ENCODE results near the gene MTG2. TPM values are rescaled to one million over a fixed set of nuclear protein-coding genes. Genes with fewer than 3 reads are reported as not detected.

The MTG2 gene
- total RNA-seq, 1 donor from 2014 or later: 45.4 TPM

- Mint-ChIP-seq H3K4me1 (ENCODE audit: low read depth) (peaks cover 10% of the 10 kb centered on the region), H3K27ac (no peak overlapping the region), H3K9me3 (no peaks in the 10 kb centered on the region), H3K36me3 (ENCODE audit: low read depth) (peaks cover 6% of the 10 kb centered on the region), H3K27me3 (ENCODE audit: insufficient read depth) (no peaks in the 10 kb centered on the region), H3K4me3 (no peak overlapping the region)
- intact Hi-C loops (cut with micrococcal nuclease): no loop called here
- no peak for DNase-seq (ENCODE audit: low spot score)
Measured at GRCh38 chr20:62244644-62245108, 61.8 kb downstream of the MTG2 start.

GRCh38 chr20:62245911-62246280 lies 63.1 kb downstream of the MTG2 start:
- Mint-ChIP-seq H3K9me3 (no peaks in the 10 kb centered on the region), H3K4me3 (no peak overlapping the region), H3K27me3 (ENCODE audit: insufficient read depth) (no peaks in the 10 kb centered on the region), H3K36me3 (ENCODE audit: low read depth) (peaks cover 6% of the 10 kb centered on the region), H3K27ac (no peak overlapping the region), H3K4me1 (ENCODE audit: low read depth) (peaks cover 10% of the 10 kb centered on the region)
- DNase-seq (ENCODE audit: low spot score): no peak
- intact Hi-C loops (cut with micrococcal nuclease): no loop called here

GRCh38 chr20:62246431-62246830 lies 63.6 kb downstream of the MTG2 start:
- Mint-ChIP-seq H3K4me1 (ENCODE audit: low read depth) (peaks cover 8% of the 10 kb centered on the region), H3K9me3 (no peaks in the 10 kb centered on the region), H3K27me3 (ENCODE audit: insufficient read depth) (no peaks in the 10 kb centered on the region), H3K27ac (no peak overlapping the region), H3K36me3 (ENCODE audit: low read depth) (peaks cover 6% of the 10 kb centered on the region), H3K4me3 (no peak overlapping the region)
- intact Hi-C loops (cut with micrococcal nuclease): no loop called here
- DNase-seq (ENCODE audit: low spot score): no peak

DNA sequence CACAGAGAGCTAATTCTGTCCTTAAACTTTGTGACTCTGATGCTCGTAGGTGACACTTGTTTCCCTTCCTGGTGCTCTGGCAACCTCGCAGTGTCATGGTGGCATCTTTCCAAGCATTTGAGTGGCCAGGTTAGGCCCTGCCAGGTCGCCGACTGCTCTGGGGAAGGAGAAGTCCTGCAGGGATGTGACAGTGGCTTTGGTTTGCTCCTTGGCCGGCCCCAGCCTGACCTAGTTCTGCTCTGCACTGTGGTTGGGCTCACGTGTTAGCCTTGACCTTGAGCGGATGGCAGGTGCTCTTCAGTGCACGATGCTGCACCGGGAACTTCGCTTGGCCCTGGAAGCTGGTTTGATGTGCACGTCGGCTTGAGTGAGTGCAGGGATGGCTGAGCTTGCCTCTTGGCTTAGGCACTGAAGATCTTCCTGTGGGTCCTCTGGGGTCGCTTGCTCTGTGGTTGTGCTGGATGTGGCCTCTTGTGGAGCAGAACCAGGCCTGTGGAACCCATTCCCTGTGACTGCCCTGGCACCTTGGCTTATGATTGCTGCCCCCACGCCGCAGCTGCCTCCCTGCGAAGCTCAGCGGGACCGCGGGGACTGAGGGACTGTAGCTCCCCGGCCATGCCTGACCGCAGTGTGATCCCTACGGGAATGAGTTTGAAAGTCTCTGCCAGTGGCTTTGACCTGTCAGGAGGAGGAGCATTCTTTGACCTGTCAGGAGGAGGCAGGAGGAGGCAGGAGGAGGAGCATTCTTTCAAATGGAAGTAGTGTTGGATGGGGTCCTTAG lies 64.2 kb downstream of the MTG2 start:
- H3K9me3 Mint-ChIP-seq: no peaks in the 10 kb centered on the region
- H3K27ac Mint-ChIP-seq: no peak overlapping the region
- peaks cover 2% of the 10 kb centered on the region for H3K4me1 Mint-ChIP-seq (ENCODE audit: low read depth)
- H3K4me3 Mint-ChIP-seq: no peak overlapping the region
- DNase-seq (ENCODE audit: low spot score): no peak
- H3K36me3 Mint-ChIP-seq (ENCODE audit: low read depth): peaks cover 4% of the 10 kb centered on the region
- H3K27me3 Mint-ChIP-seq (ENCODE audit: insufficient read depth): no peaks in the 10 kb centered on the region
- intact Hi-C loops (cut with micrococcal nuclease): no loop called here

DNA sequence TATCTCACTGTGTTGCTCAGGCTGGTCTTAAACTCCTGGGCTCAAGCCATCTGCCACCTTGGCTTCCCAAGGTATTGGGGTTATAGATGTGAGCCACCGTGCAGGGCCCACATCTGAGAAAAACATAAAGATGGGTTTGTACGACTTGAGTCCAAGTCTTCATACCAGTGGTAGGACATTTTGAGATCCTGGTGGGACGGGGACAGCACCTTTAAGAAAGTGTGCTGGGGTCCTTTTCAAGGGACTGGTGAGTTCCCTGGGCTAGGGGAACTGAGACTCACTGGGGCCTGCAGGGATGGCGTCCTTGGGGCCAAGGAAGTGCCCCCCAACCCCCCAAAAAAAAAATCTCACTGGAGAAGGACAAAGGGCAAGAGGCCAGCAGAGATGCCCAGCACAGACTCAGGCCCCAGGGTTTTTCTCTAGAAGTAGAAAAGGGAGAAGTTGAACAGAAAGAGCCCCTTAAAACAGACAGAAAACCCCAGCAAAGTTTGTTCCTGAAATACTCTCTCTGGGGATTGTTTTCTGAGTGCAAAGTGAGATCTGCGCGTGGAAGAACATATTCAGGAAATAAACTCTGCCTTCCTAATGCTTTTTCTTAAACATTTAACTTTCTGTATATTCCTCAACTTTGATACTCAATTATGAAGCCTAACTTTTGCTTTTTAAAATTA lies 66.2 kb downstream of the MTG2 start:
- DNase-seq (ENCODE audit: low spot score): no peak
- H3K4me1 Mint-ChIP-seq (ENCODE audit: low read depth): no peaks in the 10 kb centered on the region
- H3K9me3 Mint-ChIP-seq: no peaks in the 10 kb centered on the region
- H3K36me3 Mint-ChIP-seq (ENCODE audit: low read depth): no peaks in the 10 kb centered on the region
- no peak overlapping the region for H3K27ac Mint-ChIP-seq
- intact Hi-C loops (cut with micrococcal nuclease): no loop called here
- H3K27me3 Mint-ChIP-seq (ENCODE audit: insufficient read depth): no peaks in the 10 kb centered on the region
- no peak overlapping the region for H3K4me3 Mint-ChIP-seq

DNA sequence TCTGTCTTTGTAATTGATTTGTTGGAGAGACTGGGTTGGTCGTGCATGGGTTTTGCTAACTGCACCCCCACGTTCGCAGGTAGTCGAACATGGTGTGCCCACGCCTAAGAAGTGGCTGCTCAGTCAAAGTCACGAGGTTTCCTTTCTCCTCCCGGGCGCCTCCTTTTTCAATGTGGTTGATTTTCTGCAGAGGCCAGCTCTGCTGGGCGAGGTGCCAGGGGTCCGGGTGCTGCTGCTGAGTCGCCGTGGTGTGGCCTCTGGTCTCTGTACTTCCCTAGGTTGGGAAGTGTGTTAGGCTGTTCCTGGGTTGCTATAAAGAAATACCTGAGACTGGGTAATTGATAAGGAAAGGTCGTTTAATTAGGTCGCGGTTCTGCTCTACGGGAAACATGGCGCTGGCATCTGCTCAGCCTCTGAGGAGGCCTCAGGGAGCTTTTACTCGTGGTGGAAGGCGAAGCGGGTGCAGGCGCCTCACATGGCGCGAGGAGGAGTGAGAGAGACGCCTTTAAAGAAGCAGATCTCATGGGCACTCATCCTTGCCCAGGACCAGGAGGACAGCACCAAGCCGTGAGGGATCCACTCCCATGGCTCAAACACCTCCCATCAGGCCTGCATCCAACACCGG lies 69.6 kb downstream of the MTG2 start:
- intact Hi-C loops (cut with micrococcal nuclease): no loop called here
- no peak for DNase-seq (ENCODE audit: low spot score)
- Mint-ChIP-seq H3K4me1 (ENCODE audit: low read depth) (no peaks in the 10 kb centered on the region), H3K36me3 (ENCODE audit: low read depth) (no peaks in the 10 kb centered on the region), H3K4me3 (no peak overlapping the region), H3K9me3 (no peaks in the 10 kb centered on the region), H3K27ac (no peak overlapping the region), H3K27me3 (ENCODE audit: insufficient read depth) (no peaks in the 10 kb centered on the region)

Other genes with a start within 250 kb of the MTG2 start
- 26.3 and 28.3 TPM in 2 replicates for gene TAF4, start 117.1 kb upstream of the MTG2 start, total RNA-seq
- gene LSM14B, start 60.6 kb upstream of the MTG2 start, total RNA-seq: 39.6 and 43.2 TPM in 2 replicates
- 444 and 450 TPM in 2 replicates for gene PSMA7, start 39.6 kb upstream of the MTG2 start, total RNA-seq
- gene SS18L1, start 39.3 kb upstream of the MTG2 start, total RNA-seq: 24.3 and 29.4 TPM in 2 replicates
- not detected in 2 replicates for gene HRH3, start 37.2 kb downstream of the MTG2 start, total RNA-seq
- gene OSBPL2, start 55.5 kb downstream of the MTG2 start, total RNA-seq: 27.0 and 31.6 TPM in 2 replicates
- gene ADRM1, start 120.0 kb downstream of the MTG2 start, total RNA-seq: 181 and 188 TPM in 2 replicates
- 0.83 and 1.2 TPM in 2 replicates for gene LAMA5, start 184.3 kb downstream of the MTG2 start, total RNA-seq
- gene RPS21, start 204.1 kb downstream of the MTG2 start, total RNA-seq: 1,907 and 1,920 TPM in 2 replicates
- 12.9 and 15.7 TPM in 2 replicates for gene CABLES2, start 224.3 kb downstream of the MTG2 start, total RNA-seq
- gene RBBP8NL, start 244.5 kb downstream of the MTG2 start, total RNA-seq: not detected in 2 replicates